Activated CD4-positive, alpha-beta T cell treated with anti-CD3 and anti-CD28 coated beads for 48 hours (primary cell): ENCODE data around the gene PAX8.
"Not testable (repeated sequence)": the region's sequence is repeated elsewhere in the genome, so short reads cannot be mapped to it uniquely, and the experiment has no call there.

Experiments used
- DNase-seq: peaks from one replicate; pipeline ENCODE4 v3.0.0-alpha.2; 2020

PAX8 gene

GRCh38 chr2:113288674-113289149, 10.0 kb upstream of the PAX8 start:
- DNase-seq, result not testable (repeated sequence)

DNA sequence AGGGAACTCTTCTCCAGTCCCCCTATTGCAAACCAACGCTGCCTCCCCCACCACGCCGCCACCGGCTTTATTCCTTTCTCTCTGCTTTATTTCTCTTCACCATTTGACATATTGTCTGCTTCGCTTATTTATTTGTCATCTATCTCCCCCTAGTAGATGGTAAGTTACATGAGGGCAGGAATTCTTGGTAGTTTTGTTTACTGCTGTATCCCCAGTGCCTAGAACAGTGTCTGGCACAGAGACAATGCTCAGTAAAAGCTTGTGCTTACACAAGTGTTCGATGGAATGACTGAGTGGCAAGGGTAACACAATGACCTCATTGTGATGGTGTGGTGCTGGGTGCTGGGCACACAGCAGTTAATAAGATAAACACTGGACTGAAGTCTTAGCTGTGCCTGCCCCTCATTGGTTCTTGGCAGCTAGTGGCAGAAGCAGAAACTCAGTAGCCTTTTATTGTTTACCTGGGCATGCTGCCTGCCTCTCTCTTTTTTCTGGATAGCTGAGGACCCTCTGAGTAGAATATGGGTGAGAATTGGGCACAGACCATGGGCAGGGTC, 9.5 kb upstream of the PAX8 start:
- DNase-seq, result not testable (repeated sequence)

DNA sequence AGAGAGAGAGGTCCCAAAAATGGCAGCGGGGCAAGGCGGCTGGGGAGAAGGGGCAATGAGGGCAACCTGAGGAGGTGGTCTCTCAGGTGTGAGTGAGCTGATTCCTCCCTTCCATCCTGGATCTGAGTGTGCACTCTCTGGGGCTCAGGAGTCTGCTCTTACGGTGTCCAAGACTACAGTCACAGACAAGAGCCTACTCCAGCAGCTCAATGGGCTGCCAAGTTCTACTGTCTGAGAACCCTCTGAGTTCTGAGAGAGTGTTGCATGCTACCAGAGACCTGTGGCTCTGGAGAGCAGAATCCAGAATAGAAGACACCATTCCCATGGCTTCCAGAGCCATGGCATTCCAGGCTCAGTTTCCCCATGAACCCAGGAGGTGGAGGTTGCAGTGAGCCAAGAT, 7.1 kb upstream of the PAX8 start:
- no peak for DNase-seq

DNA sequence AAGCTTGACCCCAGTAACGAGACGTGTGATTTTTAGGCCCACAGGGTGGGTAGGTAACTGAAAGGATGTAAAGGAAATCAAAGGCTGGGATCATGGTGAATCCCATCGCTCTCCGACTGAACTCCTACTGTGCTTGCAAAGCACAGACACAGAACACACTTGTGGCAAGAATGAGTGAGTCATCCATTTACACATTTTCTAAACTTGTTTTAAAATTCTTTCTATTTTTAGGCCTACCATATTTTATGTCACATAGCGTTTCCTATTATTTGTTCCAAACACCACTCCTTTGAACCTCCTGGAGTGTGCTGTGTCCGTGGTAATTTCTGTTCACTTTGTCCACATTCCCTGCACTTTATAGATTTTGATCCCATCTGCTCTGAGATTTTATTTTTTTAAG, 6.3 kb upstream of the PAX8 start:
- not testable (repeated sequence) for DNase-seq

DNA sequence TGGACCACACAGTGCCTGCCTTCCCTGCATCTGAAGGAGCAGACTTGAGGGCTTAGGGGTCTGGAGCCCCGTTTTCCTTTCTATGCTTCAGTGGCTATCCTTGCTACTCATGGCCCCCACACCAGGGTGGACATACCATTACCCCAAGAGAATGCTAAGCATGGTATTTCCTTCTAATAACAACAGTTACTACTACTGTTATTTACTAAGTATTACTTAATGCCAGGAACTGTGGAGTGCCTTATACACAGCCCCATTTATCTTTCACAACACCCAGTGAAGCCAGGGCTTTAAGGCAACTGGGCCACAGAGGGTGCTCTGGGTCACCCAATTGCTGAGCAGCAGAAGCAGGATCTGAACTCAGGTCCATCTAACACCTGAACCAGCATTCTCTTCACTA, 5.8 kb upstream of the PAX8 start:
- no peak for DNase-seq

DNA sequence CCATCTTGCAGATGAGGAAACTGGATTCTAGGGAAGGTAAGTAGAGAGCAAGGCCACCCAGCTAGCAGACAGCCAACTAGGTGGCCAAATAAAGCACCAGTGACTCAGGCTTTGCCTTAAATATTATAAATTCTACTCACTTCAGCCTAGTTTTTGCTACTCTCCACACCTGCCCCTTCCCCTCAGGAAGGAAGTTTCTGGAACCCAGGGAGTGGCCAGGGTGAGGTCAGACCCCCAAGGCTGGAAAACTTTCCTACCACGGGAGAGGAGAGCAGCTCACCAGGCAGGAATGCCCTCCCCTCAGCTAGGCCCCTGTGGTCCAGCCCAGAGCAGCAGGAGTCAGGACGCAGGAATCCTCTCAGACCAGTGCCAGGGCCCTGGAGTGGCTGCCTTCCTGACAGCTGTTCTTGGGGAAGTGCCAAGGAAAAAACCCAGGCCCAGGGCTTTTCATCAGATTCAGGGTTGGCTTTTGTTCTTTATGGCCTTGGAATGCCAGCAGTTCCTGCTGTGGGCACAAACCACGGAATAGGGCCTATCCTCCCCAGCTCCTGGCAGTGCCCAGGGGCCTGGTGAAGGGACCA, 5.1 kb upstream of the PAX8 start:
- no peak for DNase-seq

- DNase-seq, result no peak
Measured at GRCh38 chr2:113282747-113283533, 4.2 kb upstream of the PAX8 start.

GRCh38 chr2:113281910-113282746, 3.4 kb upstream of the PAX8 start:
- DNase-seq, result no peak

- no peak for DNase-seq
Measured at GRCh38 chr2:113278073-113278741, 514 bp downstream of the PAX8 start.

DNA sequence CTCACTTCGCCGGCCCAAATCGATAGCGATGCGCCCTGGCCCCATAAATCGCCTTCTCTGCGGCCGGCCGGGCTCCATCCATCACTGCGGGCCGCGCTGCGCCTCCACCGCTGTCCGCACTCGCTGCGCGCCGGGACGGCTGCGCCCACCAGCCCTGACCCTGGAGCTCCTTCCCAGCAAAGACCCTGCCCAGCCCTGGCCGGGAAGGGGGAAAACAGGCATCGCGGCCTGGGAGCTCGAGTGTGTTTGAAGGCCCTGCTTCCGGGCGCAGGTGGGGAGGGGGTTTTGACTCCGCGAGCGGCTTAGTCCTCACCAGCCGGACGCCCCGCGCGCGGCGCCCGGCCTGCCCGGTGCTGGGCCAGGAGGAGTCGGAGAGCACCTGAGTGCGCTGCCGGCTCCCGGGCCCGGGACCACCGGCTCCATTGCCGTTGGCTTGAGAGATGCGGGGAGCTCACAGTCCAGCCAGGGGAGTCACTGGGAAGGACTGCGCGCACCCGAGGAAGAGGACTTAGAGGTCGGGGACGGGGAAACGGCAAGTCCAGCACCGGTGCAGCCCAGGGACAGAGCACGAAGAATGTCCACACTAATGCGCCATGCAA, 1.1 kb downstream of the PAX8 start:
- DNase-seq, result peak; percentile 10

- peak; percentile 13 for DNase-seq
Measured at GRCh38 chr2:113276761-113277425, 1.8 kb downstream of the PAX8 start.

- DNase-seq, result no peak
Measured at GRCh38 chr2:113276216-113276760, 2.4 kb downstream of the PAX8 start.

- DNase-seq, result no peak
Measured at GRCh38 chr2:113275556-113276215, 3.0 kb downstream of the PAX8 start.

- DNase-seq, result no peak
Measured at GRCh38 chr2:113274432-113274831, 4.3 kb downstream of the PAX8 start.

- no peak for DNase-seq
Measured at GRCh38 chr2:113273981-113274380, 4.7 kb downstream of the PAX8 start.

- peak; percentile 41 for DNase-seq
Measured at GRCh38 chr2:113273027-113273551, 5.6 kb downstream of the PAX8 start.

- no peak for DNase-seq
Measured at GRCh38 chr2:113272477-113272876, 6.2 kb downstream of the PAX8 start.

- no peak for DNase-seq
Measured at GRCh38 chr2:113268621-113269360, 9.9 kb downstream of the PAX8 start.

GRCh38 chr2:113266431-113266830, 12.3 kb downstream of the PAX8 start:
- DNase-seq, result no peak
